ENCODE data around the gene IFI30.

Gene IFI30

DNA sequence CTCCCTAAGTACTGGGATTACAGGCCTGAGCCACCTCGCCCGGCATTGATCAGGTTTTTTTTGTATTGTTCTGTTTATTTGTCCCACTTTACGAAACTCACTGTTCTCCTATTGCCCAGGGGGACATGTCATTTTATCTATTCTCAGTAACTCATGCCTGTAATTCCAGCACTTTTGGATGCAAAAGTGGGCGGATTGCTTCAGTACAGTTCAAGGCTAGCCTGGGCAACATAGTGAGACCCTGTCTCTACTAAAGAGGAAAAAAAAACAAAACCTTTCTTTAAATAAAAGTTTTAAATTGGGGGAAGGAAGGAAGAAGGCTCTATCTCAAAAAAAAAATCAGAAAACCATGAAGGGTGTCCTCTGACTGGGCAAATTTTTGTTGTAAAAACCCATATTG lies 16.7 kb downstream of the IFI30 start:
- Histone ChIP-seq H3K36me3 (ENCODE audit: control insufficient read depth in 2 of 2, insufficient read depth in 2 of 2, low read length in 2 of 2) (no peaks in the 10 kb centered on the region), H3K9me3 (ENCODE audit: control insufficient read depth in 2 of 2, low read length in 2 of 2) (no peaks in the 10 kb centered on the region), H3K4me3 (ENCODE audit: low read length in 2 of 2) (no peak overlapping the region), H3K4me1 (ENCODE audit: control insufficient read depth in 2 of 2, insufficient read depth in 2 of 2, low read length in 2 of 2) (peaks cover 13 to 14% of the 10 kb centered on the region in 2 donors), H3K9ac (ENCODE audit: low read depth in 1 of 2, low read length in 2 of 2) (no peak overlapping the region), H3K27ac (ENCODE audit: low read depth in 2 of 2, low read length in 2 of 2) (no peak overlapping the region), H3K27me3 (ENCODE audit: control insufficient read depth in 2 of 2, insufficient read depth in 2 of 2, low read length in 2 of 2) (no peaks in the 10 kb centered on the region)

DNA sequence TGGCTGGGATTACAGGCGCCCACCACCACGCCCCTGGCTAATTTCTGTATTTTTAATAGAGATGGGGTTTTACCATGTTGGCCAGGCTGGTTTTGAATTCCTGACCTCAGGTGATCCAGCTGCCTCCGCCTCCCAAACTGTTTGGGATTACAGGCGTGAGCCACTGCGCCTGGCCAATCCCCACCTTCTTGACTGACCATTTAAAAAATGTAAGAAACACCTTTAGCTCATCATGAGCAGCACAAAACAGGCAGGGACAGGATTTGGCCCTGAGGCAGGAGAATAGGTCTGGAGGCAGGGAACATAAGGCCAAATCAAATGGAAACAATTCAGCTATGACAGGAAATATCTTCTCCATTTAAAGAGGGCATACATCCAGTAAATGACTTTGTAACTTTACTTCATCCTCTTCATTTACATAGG lies 18.0 kb downstream of the IFI30 start:
- Histone ChIP-seq H3K4me1 (ENCODE audit: control insufficient read depth in 2 of 2, insufficient read depth in 2 of 2, low read length in 2 of 2) (peaks cover 13 to 14% of the 10 kb centered on the region in 2 donors), H3K36me3 (ENCODE audit: control insufficient read depth in 2 of 2, insufficient read depth in 2 of 2, low read length in 2 of 2) (peaks cover 2 to 7% of the 10 kb centered on the region in 2 donors), H3K4me3 (ENCODE audit: low read length in 2 of 2) (peak overlapping the region; percentile 67 to 88), H3K27ac (ENCODE audit: low read depth in 2 of 2, low read length in 2 of 2) (peak overlapping the region; percentile 89 to 94), H3K9me3 (ENCODE audit: control insufficient read depth in 2 of 2, low read length in 2 of 2) (no peaks in the 10 kb centered on the region), H3K27me3 (ENCODE audit: control insufficient read depth in 2 of 2, insufficient read depth in 2 of 2, low read length in 2 of 2) (no peaks in the 10 kb centered on the region), H3K9ac (ENCODE audit: low read depth in 1 of 2, low read length in 2 of 2) (peak overlapping the region; percentile 63 to 81)

DNA sequence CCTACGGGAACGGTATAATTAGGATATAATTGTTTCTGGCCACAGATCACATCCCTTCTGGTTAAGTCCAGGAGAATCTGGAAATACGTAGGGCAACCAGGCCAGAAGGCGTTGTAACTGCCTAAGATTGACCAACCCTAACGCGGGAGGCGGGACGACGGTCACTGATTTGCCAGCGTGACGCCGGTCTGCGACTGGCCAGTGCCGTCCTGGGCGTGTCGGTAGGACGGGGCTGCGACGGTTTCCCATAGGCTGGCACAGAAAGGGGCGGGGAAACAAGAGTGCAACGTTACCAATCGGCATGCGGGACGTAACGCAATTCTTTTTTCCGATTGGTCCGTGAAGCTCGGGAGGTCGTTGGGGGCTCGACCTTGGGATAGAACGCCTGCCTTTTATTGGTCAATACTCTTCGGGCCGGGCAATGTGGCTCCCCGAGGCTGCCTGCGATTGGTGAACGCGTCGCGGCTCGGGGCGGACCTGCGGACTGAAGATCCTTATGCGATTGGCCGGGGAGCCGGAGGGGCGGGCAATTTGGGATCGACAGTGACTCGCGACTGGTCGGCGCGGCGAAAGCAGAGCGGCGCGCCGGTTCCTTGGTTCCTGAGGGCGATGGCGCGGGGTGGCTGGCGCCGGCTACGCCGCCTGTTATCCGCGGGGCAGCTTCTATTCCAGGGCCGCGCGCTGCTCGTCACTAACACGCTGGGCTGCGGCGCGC lies 19.2 kb downstream of the IFI30 start, which contains the start of gene MPV17L2:
MPV17L2 (plus strand) TSS at position 546 of the 715 bp plus-strand sequence; CDS start at position 610, 64 bp downstream.
- Histone ChIP-seq H3K9ac (ENCODE audit: low read depth in 1 of 2, low read length in 2 of 2) (peak within 1 kb of the TSS; percentile 84 to 87), H3K4me3 (ENCODE audit: low read length in 2 of 2) (peak within 1 kb of the TSS; percentile 72 to 88), H3K27ac (ENCODE audit: low read depth in 2 of 2, low read length in 2 of 2) (peak within 1 kb of the TSS; percentile 89 to 94), H3K4me1 (ENCODE audit: control insufficient read depth in 2 of 2, insufficient read depth in 2 of 2, low read length in 2 of 2) (peaks cover 13 to 14% of the 10 kb centered on the region in 2 donors), H3K27me3 (ENCODE audit: control insufficient read depth in 2 of 2, insufficient read depth in 2 of 2, low read length in 2 of 2) (no peaks in the 10 kb centered on the region), H3K9me3 (ENCODE audit: control insufficient read depth in 2 of 2, low read length in 2 of 2) (no peaks in the 10 kb centered on the region), H3K36me3 (ENCODE audit: control insufficient read depth in 2 of 2, insufficient read depth in 2 of 2, low read length in 2 of 2) (peaks cover 6 to 11% of the 10 kb centered on the region in 2 donors)

DNA sequence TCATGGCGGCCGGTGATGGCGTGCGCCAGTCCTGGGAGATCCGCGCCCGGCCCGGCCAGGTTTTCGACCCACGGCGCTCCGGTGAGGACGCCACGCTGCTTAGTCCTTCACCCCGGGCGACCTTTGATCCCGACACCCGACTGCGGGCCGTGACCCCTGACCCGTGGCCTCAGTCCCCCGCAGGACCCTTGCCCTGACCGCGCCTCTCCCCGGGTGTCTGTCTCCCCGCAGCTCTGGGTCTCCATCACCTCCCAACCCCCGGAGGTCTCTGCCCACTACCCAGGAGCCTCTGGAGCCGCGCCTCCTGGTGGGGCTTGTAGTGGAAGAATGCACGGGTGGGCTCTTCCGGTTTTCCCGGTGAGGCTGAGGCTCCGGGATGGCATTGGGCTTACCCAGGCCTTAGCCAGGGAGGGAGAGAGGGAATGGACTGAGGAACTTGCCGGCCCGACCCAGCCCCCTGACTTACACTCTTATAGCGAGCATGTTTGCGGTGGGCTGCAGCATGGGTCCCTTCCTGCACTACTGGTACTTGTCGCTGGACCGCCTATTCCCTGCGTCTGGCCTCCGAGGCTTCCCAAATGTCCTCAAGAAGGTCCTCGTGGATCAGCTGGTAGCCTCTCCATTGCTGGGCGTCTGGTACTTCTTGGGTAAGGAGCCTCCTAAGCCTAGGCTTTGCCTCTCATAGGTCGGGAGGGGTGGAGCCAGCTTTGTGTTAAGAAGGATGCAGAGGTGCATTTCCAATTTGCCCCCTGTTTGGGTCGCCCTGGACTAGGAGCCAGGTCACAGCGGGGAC lies 20.0 kb downstream of the IFI30 start:
- peaks cover 13 to 14% of the 10 kb centered on the region in 2 donors for H3K4me1 ChIP-seq (ENCODE audit: control insufficient read depth in 2 of 2, insufficient read depth in 2 of 2, low read length in 2 of 2)
- H3K9me3 ChIP-seq (ENCODE audit: control insufficient read depth in 2 of 2, low read length in 2 of 2): no peaks in the 10 kb centered on the region
- peak overlapping the region; percentile 48 to 84 for H3K9ac ChIP-seq (ENCODE audit: low read depth in 1 of 2, low read length in 2 of 2)
- no peaks in the 10 kb centered on the region for H3K27me3 ChIP-seq (ENCODE audit: control insufficient read depth in 2 of 2, insufficient read depth in 2 of 2, low read length in 2 of 2)
- peak overlapping the region; percentile 71 to 72 for H3K4me3 ChIP-seq (ENCODE audit: low read length in 2 of 2)
- peak overlapping the region; percentile 71 to 87 for H3K27ac ChIP-seq (ENCODE audit: low read depth in 2 of 2, low read length in 2 of 2)
- peaks cover 14 to 18% of the 10 kb centered on the region in 2 donors for H3K36me3 ChIP-seq (ENCODE audit: control insufficient read depth in 2 of 2, insufficient read depth in 2 of 2, low read length in 2 of 2)

DNA sequence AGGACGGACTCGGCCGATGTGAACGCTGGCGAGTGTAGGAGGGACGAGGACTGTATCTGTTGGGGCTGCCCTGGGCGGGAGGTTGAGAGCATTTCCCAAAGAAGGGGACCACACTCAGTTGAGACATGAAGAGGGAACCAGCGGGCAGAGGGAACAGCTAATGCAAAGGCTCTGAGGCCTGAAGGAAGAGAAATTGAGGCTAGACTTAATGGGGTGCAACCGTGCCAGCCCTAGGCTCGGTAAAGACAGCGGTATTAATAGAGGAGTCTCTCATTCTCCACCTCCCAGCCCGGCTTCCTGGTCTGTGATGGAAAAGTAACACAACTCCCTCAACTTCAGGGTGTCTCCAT lies 20.5 kb downstream of the IFI30 start:
- H3K27ac ChIP-seq (ENCODE audit: low read depth in 2 of 2, low read length in 2 of 2): no peak overlapping the region

DNA sequence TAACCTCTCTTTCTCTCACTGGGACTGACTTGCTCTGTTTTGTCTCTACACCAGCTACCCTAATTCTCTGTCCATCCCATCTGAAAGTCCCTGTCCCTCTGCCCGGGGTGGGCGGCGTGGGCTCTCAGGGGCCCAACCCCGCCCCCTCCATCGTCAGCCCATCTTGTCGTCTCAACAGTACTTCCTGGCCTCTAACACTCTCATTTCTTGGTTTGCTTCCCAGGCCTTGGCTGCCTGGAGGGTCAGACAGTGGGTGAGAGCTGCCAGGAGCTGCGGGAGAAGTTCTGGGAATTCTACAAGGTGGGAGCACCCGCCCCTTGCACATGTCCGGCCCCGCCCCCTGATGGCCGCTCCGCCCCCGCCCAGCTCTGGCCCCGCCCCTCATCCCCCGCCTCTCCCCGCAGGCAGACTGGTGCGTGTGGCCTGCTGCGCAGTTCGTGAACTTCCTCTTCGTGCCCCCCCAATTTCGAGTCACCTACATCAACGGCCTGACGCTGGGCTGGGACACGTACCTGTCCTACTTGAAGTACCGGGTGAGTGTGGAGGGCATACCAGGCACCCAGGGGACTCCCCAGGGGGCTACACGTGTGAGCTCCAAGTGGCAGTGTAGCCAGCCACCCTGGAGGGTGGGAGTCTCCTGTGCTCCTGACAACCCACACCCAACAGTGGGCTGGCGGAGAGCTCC lies 21.1 kb downstream of the IFI30 start:
- H3K9ac ChIP-seq (ENCODE audit: low read depth in 1 of 2, low read length in 2 of 2): no peak overlapping the region
- peaks cover 13 to 14% of the 10 kb centered on the region in 2 donors for H3K4me1 ChIP-seq (ENCODE audit: control insufficient read depth in 2 of 2, insufficient read depth in 2 of 2, low read length in 2 of 2)
- no peaks in the 10 kb centered on the region for H3K27me3 ChIP-seq (ENCODE audit: control insufficient read depth in 2 of 2, insufficient read depth in 2 of 2, low read length in 2 of 2)
- H3K27ac ChIP-seq (ENCODE audit: low read depth in 2 of 2, low read length in 2 of 2): no peak overlapping the region
- H3K4me3 ChIP-seq (ENCODE audit: low read length in 2 of 2): peak overlapping the region in 1 of 2 donors; percentile 71
- H3K36me3 ChIP-seq (ENCODE audit: control insufficient read depth in 2 of 2, insufficient read depth in 2 of 2, low read length in 2 of 2): peaks cover 15 to 20% of the 10 kb centered on the region in 2 donors
- H3K9me3 ChIP-seq (ENCODE audit: control insufficient read depth in 2 of 2, low read length in 2 of 2): no peaks in the 10 kb centered on the region

More for the DNA sequence above, 20.5 kb downstream of the IFI30 start:
- H3K4me3 ChIP-seq (ENCODE audit: low read length in 2 of 2): peak overlapping the region in 1 of 2 donors; percentile 71
- no peaks in the 10 kb centered on the region for H3K27me3 ChIP-seq (ENCODE audit: control insufficient read depth in 2 of 2, insufficient read depth in 2 of 2, low read length in 2 of 2)
- peak overlapping the region in 1 of 2 donors; percentile 84 for H3K9ac ChIP-seq (ENCODE audit: low read depth in 1 of 2, low read length in 2 of 2)
- H3K9me3 ChIP-seq (ENCODE audit: control insufficient read depth in 2 of 2, low read length in 2 of 2): no peaks in the 10 kb centered on the region
- H3K36me3 ChIP-seq (ENCODE audit: control insufficient read depth in 2 of 2, insufficient read depth in 2 of 2, low read length in 2 of 2): peaks cover 15 to 20% of the 10 kb centered on the region in 2 donors
- peaks cover 13 to 14% of the 10 kb centered on the region in 2 donors for H3K4me1 ChIP-seq (ENCODE audit: control insufficient read depth in 2 of 2, insufficient read depth in 2 of 2, low read length in 2 of 2)

DNA sequence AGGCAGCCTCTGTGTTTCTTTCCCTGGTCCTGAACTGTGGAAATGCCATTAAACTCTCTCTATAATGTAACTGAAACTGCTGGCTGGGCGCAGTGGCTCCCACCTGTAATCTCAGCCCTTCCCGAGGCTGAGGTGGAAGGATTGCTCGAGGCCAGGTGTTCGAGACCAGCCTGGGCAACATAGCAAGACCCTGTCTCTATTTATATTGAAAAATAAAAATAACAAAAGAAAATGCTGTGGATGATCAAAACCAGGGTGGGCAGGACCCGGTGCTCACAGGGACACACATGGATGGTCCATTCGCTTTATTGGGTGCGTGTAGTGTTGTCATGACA lies 22.9 kb downstream of the IFI30 start:
- no peak overlapping the region for H3K4me3 ChIP-seq (ENCODE audit: low read length in 2 of 2)
- H3K27me3 ChIP-seq (ENCODE audit: control insufficient read depth in 2 of 2, insufficient read depth in 2 of 2, low read length in 2 of 2): no peaks in the 10 kb centered on the region
- H3K4me1 ChIP-seq (ENCODE audit: control insufficient read depth in 2 of 2, insufficient read depth in 2 of 2, low read length in 2 of 2): peaks cover 13% of the 10 kb centered on the region in 2 donors
- H3K27ac ChIP-seq (ENCODE audit: low read depth in 2 of 2, low read length in 2 of 2): no peak overlapping the region
- no peak overlapping the region for H3K9ac ChIP-seq (ENCODE audit: low read depth in 1 of 2, low read length in 2 of 2)
- peaks cover 15 to 23% of the 10 kb centered on the region in 2 donors for H3K36me3 ChIP-seq (ENCODE audit: control insufficient read depth in 2 of 2, insufficient read depth in 2 of 2, low read length in 2 of 2)
- H3K9me3 ChIP-seq (ENCODE audit: control insufficient read depth in 2 of 2, low read length in 2 of 2): no peaks in the 10 kb centered on the region

DNA sequence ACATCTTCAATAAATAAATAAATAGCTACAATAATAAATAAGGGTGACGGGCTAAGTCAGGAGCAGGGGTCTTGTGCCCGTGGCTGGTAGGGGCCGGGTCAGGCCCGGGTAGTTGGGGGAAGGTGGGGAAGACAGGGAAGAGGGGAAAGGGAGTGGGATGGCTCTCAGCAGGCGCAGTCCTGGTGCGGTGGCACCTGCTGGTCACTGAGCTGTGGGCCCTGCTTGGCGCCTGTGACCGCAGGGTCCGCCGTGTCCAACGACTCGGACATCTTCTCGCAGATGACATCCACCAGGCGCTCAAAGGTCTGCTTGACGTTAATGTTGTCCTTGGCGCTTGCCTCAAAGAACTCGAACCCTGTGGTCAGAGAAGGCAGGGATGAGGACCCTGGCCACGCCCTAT lies 23.7 kb downstream of the IFI30 start:
- Histone ChIP-seq H3K9me3 (ENCODE audit: control insufficient read depth in 2 of 2, low read length in 2 of 2) (no peaks in the 10 kb centered on the region), H3K27ac (ENCODE audit: low read depth in 2 of 2, low read length in 2 of 2) (no peak overlapping the region), H3K4me3 (ENCODE audit: low read length in 2 of 2) (no peak overlapping the region), H3K9ac (ENCODE audit: low read depth in 1 of 2, low read length in 2 of 2) (no peak overlapping the region), H3K36me3 (ENCODE audit: control insufficient read depth in 2 of 2, insufficient read depth in 2 of 2, low read length in 2 of 2) (peaks cover 15 to 23% of the 10 kb centered on the region in 2 donors), H3K27me3 (ENCODE audit: control insufficient read depth in 2 of 2, insufficient read depth in 2 of 2, low read length in 2 of 2) (no peaks in the 10 kb centered on the region), H3K4me1 (ENCODE audit: control insufficient read depth in 2 of 2, insufficient read depth in 2 of 2, low read length in 2 of 2) (peaks cover 11 to 13% of the 10 kb centered on the region in 2 donors)

DNA sequence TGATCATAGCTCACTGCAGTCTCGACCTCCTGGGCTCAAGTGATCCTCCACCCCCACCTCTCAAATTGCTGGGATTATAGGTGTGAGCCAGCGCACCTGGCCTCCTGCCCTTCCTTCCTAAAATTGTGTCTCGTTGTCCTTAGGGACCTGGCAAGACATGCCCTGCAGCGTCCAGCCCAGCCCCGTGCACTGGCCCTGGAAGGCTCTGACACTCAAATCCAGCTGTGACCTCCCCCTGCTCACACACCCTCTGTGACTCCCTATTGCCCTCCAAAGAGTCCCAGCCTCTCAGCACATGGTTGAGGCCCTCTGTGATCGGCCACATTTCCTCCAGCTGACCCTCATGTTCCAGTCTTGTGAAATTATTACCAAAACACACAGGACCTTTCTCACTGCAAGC lies 24.3 kb downstream of the IFI30 start:
- Histone ChIP-seq H3K27me3 (ENCODE audit: control insufficient read depth in 2 of 2, insufficient read depth in 2 of 2, low read length in 2 of 2) (no peaks in the 10 kb centered on the region), H3K4me1 (ENCODE audit: control insufficient read depth in 2 of 2, insufficient read depth in 2 of 2, low read length in 2 of 2) (peaks cover 16 to 18% of the 10 kb centered on the region in 2 donors), H3K4me3 (ENCODE audit: low read length in 2 of 2) (no peak overlapping the region), H3K36me3 (ENCODE audit: control insufficient read depth in 2 of 2, insufficient read depth in 2 of 2, low read length in 2 of 2) (peaks cover 15 to 23% of the 10 kb centered on the region in 2 donors), H3K9me3 (ENCODE audit: control insufficient read depth in 2 of 2, low read length in 2 of 2) (no peaks in the 10 kb centered on the region), H3K9ac (ENCODE audit: low read depth in 1 of 2, low read length in 2 of 2) (no peak overlapping the region), H3K27ac (ENCODE audit: low read depth in 2 of 2, low read length in 2 of 2) (no peak overlapping the region)

DNA sequence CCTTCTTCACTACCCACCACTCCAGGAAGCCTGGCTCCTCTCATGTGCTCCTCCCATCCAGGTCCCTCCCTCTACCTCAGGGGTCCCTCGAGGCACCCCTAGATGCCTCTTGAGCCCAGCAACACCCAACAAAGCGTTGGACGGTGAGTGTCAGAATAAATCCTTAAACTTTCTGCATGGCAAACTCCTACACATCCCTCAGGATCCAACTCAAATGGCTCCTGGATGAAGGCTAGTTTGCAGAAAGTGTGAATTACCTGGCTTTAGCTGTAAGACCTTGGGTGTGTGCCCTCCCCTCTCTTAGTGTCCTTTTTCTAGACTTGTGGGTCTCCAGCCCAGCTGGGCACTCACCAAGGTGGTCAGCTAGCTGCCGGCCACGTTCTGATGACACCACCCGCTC lies 24.8 kb downstream of the IFI30 start:
- H3K27me3 ChIP-seq (ENCODE audit: control insufficient read depth in 2 of 2, insufficient read depth in 2 of 2, low read length in 2 of 2): no peaks in the 10 kb centered on the region
- no peak overlapping the region for H3K9ac ChIP-seq (ENCODE audit: low read depth in 1 of 2, low read length in 2 of 2)
- H3K4me1 ChIP-seq (ENCODE audit: control insufficient read depth in 2 of 2, insufficient read depth in 2 of 2, low read length in 2 of 2): peaks cover 21 to 22% of the 10 kb centered on the region in 2 donors
- no peak overlapping the region for H3K4me3 ChIP-seq (ENCODE audit: low read length in 2 of 2)
- peaks cover 15 to 23% of the 10 kb centered on the region in 2 donors for H3K36me3 ChIP-seq (ENCODE audit: control insufficient read depth in 2 of 2, insufficient read depth in 2 of 2, low read length in 2 of 2)
- H3K9me3 ChIP-seq (ENCODE audit: control insufficient read depth in 2 of 2, low read length in 2 of 2): no peaks in the 10 kb centered on the region
- no peak overlapping the region for H3K27ac ChIP-seq (ENCODE audit: low read depth in 2 of 2, low read length in 2 of 2)
